HG03103 (cell line): ENCODE measurements around the gene CDC23.
"Not testable (repeated sequence)": the region's sequence is repeated elsewhere in the genome, so short reads cannot be mapped to it uniquely, and the experiment has no call there.

ENCODE experiments used
- ATAC-seq: cut with Tn5 transposase; IDR thresholded peaks from one replicate; pipeline ENCODE4 v1.9.1; 2021; ENCODE audit warnings: low read depth; ENCODE audit not compliant: unreplicated experiment

CDC23 gene

DNA sequence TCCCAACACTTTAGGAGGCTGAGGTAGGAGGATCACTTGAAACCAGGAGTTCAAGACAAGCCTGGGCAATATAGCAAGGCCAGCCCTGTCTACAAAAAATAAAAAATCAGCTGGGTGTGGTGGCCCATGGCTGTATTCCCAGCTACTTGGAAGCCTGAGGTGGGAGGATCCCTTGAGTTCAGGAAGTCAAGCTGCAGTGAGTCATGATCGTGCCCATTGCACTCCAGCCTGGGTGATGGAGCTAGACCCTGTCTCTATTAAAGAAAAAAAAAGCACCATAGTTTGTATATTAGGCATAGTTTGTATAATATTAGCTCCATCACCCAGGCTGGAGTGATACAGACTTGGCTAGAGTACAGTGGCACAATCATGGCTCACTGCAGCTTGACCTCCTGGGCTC is 64.3 kb downstream of the CDC23 start:
- ATAC-seq = no peak

DNA sequence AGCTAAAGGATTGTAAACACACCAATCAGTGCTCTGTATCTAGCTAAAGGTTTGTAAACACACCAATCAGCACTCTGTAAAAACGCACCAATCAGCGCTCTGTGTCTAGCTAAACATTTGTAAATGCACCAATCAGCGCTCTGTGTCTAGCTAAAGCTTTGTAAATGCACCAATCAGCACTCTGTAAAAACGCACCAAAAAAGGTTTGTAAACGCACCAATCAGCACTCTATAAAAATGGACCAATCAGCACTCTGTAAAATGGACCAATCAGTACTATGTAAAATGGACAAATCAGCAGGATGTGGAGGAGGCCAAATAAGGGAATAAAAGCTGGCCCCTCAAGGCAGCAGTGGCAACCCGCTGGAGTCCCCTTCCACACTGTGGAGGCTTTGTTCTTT is 69.5 kb downstream of the CDC23 start:
- not testable (repeated sequence) for ATAC-seq

DNA sequence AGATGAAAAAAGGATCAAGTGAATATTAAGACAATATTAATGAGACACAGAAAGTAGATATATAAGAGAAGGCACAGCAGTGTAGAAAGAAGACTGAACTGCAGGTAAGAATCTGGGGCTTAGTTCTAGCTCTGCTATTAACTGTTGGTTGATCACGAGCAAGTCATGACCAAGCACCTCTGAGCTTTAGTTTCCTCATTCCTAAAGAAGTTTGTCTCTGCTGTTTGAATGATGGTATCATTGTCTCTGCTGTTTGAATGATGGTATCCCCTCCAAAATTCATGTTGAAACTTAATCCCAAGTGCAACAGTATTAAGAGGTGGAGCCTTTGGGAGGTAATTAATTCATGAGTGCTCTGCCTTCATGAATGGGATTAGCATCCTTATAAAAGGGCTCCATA is 71.4 kb downstream of the CDC23 start:
- ATAC-seq = no peak

DNA sequence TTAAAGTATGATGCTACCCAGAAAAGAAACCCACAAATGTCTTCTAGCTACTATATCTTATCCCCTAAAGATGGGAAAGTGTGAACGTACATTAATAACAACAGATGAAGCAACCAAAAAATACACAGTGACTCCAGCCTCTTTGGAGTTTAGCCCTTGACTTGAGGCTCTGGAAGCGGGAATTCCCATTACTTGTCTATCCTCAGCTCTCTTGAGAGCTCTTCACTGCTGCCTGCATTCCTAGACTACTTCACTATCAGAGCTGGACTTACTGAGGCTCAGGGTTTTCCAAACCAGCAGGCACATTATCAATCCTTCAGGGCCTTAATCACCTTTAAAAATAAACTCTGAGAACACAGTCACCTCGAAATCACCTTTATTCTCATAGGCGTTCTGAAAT is 72.9 kb downstream of the CDC23 start:
- no peak for ATAC-seq

DNA sequence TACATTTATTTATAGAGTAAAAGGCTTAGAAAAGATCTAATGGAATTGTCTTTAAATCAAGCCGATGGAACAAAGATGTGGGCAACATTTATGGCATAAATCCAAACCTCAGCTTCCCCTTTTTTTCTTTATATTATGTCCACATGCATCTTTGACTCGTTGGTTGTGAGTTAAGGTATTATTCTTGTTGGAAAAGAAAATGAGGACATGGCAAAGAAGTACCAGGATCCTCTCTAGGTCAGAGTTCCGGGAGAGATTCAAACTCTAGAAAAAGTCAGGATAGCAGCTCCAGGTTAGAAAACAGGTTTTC is 73.4 kb downstream of the CDC23 start:
- no peak for ATAC-seq

DNA sequence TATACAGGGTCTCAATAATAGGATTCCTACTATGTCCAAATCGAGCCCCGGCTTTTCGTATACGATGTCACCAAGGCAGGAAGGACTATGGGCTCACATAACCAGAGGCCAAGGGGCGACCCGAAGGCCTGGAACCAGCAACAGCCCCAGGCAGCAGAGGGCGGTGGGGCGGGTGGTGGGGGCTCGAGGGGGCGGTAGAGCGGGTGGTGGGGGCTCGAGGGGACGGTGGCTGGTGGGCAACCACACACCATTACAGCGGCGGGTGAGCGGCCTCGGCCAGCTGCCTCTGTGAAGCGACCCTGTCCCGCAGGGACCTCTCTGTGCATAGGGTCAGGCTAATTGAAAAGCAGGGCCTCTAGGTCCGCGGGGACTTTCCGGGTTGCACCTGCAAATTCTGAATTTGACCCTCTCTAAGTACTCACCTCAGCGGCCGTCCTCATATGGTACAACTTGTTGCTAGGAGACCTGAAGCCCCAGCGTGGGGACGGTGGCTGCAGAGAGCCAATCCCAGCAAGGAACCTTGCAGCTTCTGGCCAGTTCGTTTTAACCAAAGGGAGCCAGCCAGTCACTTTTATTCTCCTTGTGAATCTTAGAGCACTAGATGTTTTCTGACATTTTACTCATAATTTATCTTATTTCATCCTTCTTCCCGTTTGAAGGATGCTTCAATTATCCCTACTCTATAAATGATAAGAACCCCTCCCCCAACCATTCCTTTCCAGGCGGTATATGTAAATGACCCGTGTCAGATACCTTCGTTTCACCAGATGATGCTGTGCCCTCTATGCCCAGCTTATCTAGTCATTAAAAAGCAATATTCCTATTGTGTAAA is 74.0 kb downstream of the CDC23 start, which contains the start of gene NME5:
Gene NME5 (minus strand): TSS at position 480 of the 832 bp plus-strand sequence. CDS start 648 bp downstream, outside the sequence.
- no peak for ATAC-seq
